ENCODE data around the gene TAF4B. TPM values are rescaled to one million over a fixed set of nuclear protein-coding genes. Genes with fewer than 3 reads are reported as not detected.
A peak's percentile ranks its signal among the peaks of the same experiment; 100 is the strongest.
"Not testable (repeated sequence)": the region's sequence is repeated elsewhere in the genome, so short reads cannot be mapped to it uniquely, and the experiment has no call there.

TAF4B gene
- total RNA-seq, 1 donor from 2014 or later = 1.4 TPM

- H3K4me1 Mint-ChIP-seq (ENCODE audit: low read depth, unreplicated experiment) = no peaks in the 10 kb centered on the region
- no peaks in the 10 kb centered on the region for H3K9me3 Mint-ChIP-seq (ENCODE audit: unreplicated experiment)
- no peaks in the 10 kb centered on the region for H3K36me3 Mint-ChIP-seq (ENCODE audit: unreplicated experiment)
- TF ChIP-seq CTCF (IDR thresholded peaks at IDR 0.05; ENCODE audit: partially characterized antibody, unreplicated experiment) = no peak
- no peaks in the 10 kb centered on the region for H3K27me3 Mint-ChIP-seq (ENCODE audit: unreplicated experiment)
- no peak overlapping the region for H3K27ac Mint-ChIP-seq (ENCODE audit: unreplicated experiment)
- DNase-seq = no peak
- H3K4me3 Mint-ChIP-seq (ENCODE audit: unreplicated experiment) = no peak overlapping the region
Measured at GRCh38 chr18:26378701-26379100, 152.5 kb downstream of the TAF4B start.

- H3K27me3 Mint-ChIP-seq (ENCODE audit: unreplicated experiment); H3K4me1 Mint-ChIP-seq (ENCODE audit: low read depth, unreplicated experiment); DNase-seq; H3K9me3 Mint-ChIP-seq (ENCODE audit: unreplicated experiment); H3K27ac Mint-ChIP-seq (ENCODE audit: unreplicated experiment); H3K4me3 Mint-ChIP-seq (ENCODE audit: unreplicated experiment); H3K36me3 Mint-ChIP-seq (ENCODE audit: unreplicated experiment): not testable (repeated sequence)
Measured at GRCh38 chr18:26381555-26381954, 155.3 kb downstream of the TAF4B start.

- H3K4me3 Mint-ChIP-seq (ENCODE audit: unreplicated experiment) = no peak overlapping the region
- DNase-seq = no peak
- TF ChIP-seq CTCF (IDR thresholded peaks at IDR 0.05; ENCODE audit: partially characterized antibody, unreplicated experiment) = peak; percentile 96
- H3K9me3 Mint-ChIP-seq (ENCODE audit: unreplicated experiment) = no peaks in the 10 kb centered on the region
- H3K27ac Mint-ChIP-seq (ENCODE audit: unreplicated experiment) = no peak overlapping the region
- H3K27me3 Mint-ChIP-seq (ENCODE audit: unreplicated experiment) = no peaks in the 10 kb centered on the region
- no peaks in the 10 kb centered on the region for H3K36me3 Mint-ChIP-seq (ENCODE audit: unreplicated experiment)
- H3K4me1 Mint-ChIP-seq (ENCODE audit: low read depth, unreplicated experiment) = peaks cover 6% of the 10 kb centered on the region
Measured at GRCh38 chr18:26383454-26384270, 157.4 kb downstream of the TAF4B start.

- H3K4me3 Mint-ChIP-seq (ENCODE audit: unreplicated experiment) = no peak overlapping the region
- H3K36me3 Mint-ChIP-seq (ENCODE audit: unreplicated experiment) = no peaks in the 10 kb centered on the region
- no peak for DNase-seq
- TF ChIP-seq CTCF (IDR thresholded peaks at IDR 0.05; ENCODE audit: partially characterized antibody, unreplicated experiment) = no peak
- no peaks in the 10 kb centered on the region for H3K9me3 Mint-ChIP-seq (ENCODE audit: unreplicated experiment)
- H3K27me3 Mint-ChIP-seq (ENCODE audit: unreplicated experiment) = no peaks in the 10 kb centered on the region
- H3K27ac Mint-ChIP-seq (ENCODE audit: unreplicated experiment) = no peak overlapping the region
- H3K4me1 Mint-ChIP-seq (ENCODE audit: low read depth, unreplicated experiment) = peaks cover 6% of the 10 kb centered on the region
Measured at GRCh38 chr18:26386002-26386401, 159.8 kb downstream of the TAF4B start.

GRCh38 chr18:26386441-26386840 lies 160.2 kb downstream of the TAF4B start:
- H3K27me3 Mint-ChIP-seq (ENCODE audit: unreplicated experiment) = no peaks in the 10 kb centered on the region

More at GRCh38 chr18:26386441-26386840, 160.2 kb downstream of the TAF4B start:
- no peak for DNase-seq
- Mint-ChIP-seq H3K36me3 (ENCODE audit: unreplicated experiment) (no peaks in the 10 kb centered on the region), H3K4me1 (ENCODE audit: low read depth, unreplicated experiment) (peaks cover 6% of the 10 kb centered on the region), H3K27ac (ENCODE audit: unreplicated experiment) (no peak overlapping the region), H3K9me3 (ENCODE audit: unreplicated experiment) (no peaks in the 10 kb centered on the region), H3K4me3 (ENCODE audit: unreplicated experiment) (no peak overlapping the region)
- TF ChIP-seq CTCF (IDR thresholded peaks at IDR 0.05; ENCODE audit: partially characterized antibody, unreplicated experiment) = no peak

All from glutamatergic neuron (in vitro differentiated cells).